GM23338 (cell line): ENCODE measurements around the gene SDHB. TPM values are rescaled to one million over a fixed set of nuclear protein-coding genes. Genes with fewer than 3 reads are reported as not detected.

Experiments
- ATAC-seq: fragments of 200-7000 bp; cut with Tn5 transposase; 3 replicates; pipeline ENCODE4 v1.9.1; 2020
- DNase-seq: peaks from one replicate; pipeline ENCODE4 v3.0.0-alpha.2; 2015; ENCODE audit warnings: low spot score
- H2AFZ ChIP-seq: fragments of 200-600 bp; sonication (generic); 2 replicates; pipeline ENCODE4 v1.8.0; 2016; ENCODE audit warnings: antibody characterized with exemption, mild to moderate bottlenecking, moderate library complexity
- H3F3A ChIP-seq: fragments of 200-600 bp; sonication (generic); replicated peaks from 2 replicates; pipeline ENCODE4 v1.8.0; 2017; ENCODE audit warnings: antibody characterized with exemption, mixed run types, low read depth
- H3K27ac ChIP-seq: fragments of 200-600 bp; sonication (generic); 2 replicates; pipeline ENCODE4 v1.6.1; 2016; ENCODE audit warnings: low read depth
- H3K27me3 ChIP-seq: fragments of 200-600 bp; sonication (generic); 2 replicates; pipeline ENCODE4 v1.8.0; 2016; ENCODE audit warnings: mild to moderate bottlenecking, mixed run types, moderate library complexity; ENCODE audit not compliant: insufficient read depth
- H3K36me3 ChIP-seq: fragments of 200-600 bp; sonication (generic); 2 replicates; pipeline ENCODE4 v1.8.0; 2016; ENCODE audit warnings: mild to moderate bottlenecking; ENCODE audit not compliant: insufficient read depth
- H3K4me1 ChIP-seq: fragments of 200-600 bp; sonication (generic); 2 replicates; pipeline ENCODE4 v1.8.0; 2016; ENCODE audit warnings: mild to moderate bottlenecking, moderate library complexity; ENCODE audit not compliant: insufficient read depth
- H3K4me2 ChIP-seq: fragments of 200-600 bp; sonication (generic); 2 replicates; pipeline ENCODE4 v1.7.1; 2017; ENCODE audit warnings: mixed run types
- H3K4me3 ChIP-seq: fragments of 200-600 bp; sonication (generic); 2 replicates; pipeline ENCODE4 v1.6.1; 2016; ENCODE audit warnings: mixed run types
- H3K79me2 ChIP-seq: fragments of 200-600 bp; sonication (generic); replicated peaks from 2 replicates; pipeline ENCODE4 v1.8.0; 2017; ENCODE audit warnings: mild to moderate bottlenecking; ENCODE audit not compliant: insufficient read depth
- H3K9me2 ChIP-seq: fragments of 200-600 bp; sonication (generic); 2 replicates; pipeline ENCODE4 v1.8.0; 2017; ENCODE audit not compliant: insufficient read depth
- H4K20me1 ChIP-seq: fragments of 200-600 bp; sonication (generic); replicated peaks from 2 replicates; pipeline ENCODE4 v1.8.0; 2017; ENCODE audit warnings: mild to moderate bottlenecking; ENCODE audit not compliant: insufficient read depth
- H3K27ac Mint-ChIP-seq: 2 replicates; pipeline ENCODE4 v1.8.0; 2020; ENCODE audit warnings: inconsistent platforms, mild to moderate bottlenecking, moderate library complexity, mixed read lengths
- H3K27me3 Mint-ChIP-seq: 3 replicates; pipeline ENCODE4 v1.8.0; 2022; ENCODE audit warnings: low read depth, mild to moderate bottlenecking, moderate library complexity, mixed read lengths, inconsistent platforms; ENCODE audit not compliant: insufficient read depth, poor library complexity
- H3K36me3 Mint-ChIP-seq: 3 replicates; pipeline ENCODE4 v1.8.0; 2021; ENCODE audit warnings: low read depth, mild to moderate bottlenecking, inconsistent platforms, moderate library complexity, mixed read lengths
- H3K4me1 Mint-ChIP-seq: 3 replicates; pipeline ENCODE4 v1.8.0; 2020; ENCODE audit warnings: mild to moderate bottlenecking, inconsistent platforms, mixed read lengths
- H3K4me3 Mint-ChIP-seq: 3 replicates; pipeline ENCODE4 v1.8.0; 2021; ENCODE audit warnings: moderate library complexity, mild to moderate bottlenecking, inconsistent platforms, mixed read lengths
- H3K9me3 Mint-ChIP-seq: 3 replicates; pipeline ENCODE4 v1.8.0; 2020; ENCODE audit warnings: moderate library complexity, mild to moderate bottlenecking, inconsistent platforms, mixed read lengths
- CREB1 ChIP-seq: fragments of 250-450 bp; sonication (Bioruptor Pico); IDR thresholded peaks from 2 replicates; pipeline ENCODE4 v1.5.0; 2020; ENCODE audit warnings: low read depth, mild to moderate bottlenecking, moderate library complexity
- EZH2 ChIP-seq: fragments of 200-600 bp; sonication (generic); IDR thresholded peaks from one replicate; pipeline ENCODE4 v1.8.0; 2017; ENCODE audit warnings: antibody characterized with exemption, mild to moderate bottlenecking, low read depth; ENCODE audit not compliant: unreplicated experiment
- EZH2phosphoT487 ChIP-seq: fragments of 200-600 bp; sonication (generic); IDR thresholded peaks from one replicate; pipeline ENCODE4 v1.8.1; 2018; ENCODE audit warnings: antibody characterized with exemption; ENCODE audit not compliant: unreplicated experiment
- JUNB ChIP-seq: IDR thresholded peaks from one replicate; pipeline ENCODE4 v1.6.1; 2016; ENCODE audit warnings: antibody characterized with exemption; ENCODE audit not compliant: unreplicated experiment
- NANOG ChIP-seq: IDR thresholded peaks from 2 replicates; pipeline ENCODE4 v1.6.1; 2016; ENCODE audit warnings: antibody characterized with exemption, borderline replicate concordance
- POLR2AphosphoS5 ChIP-seq: IDR thresholded peaks from 2 replicates; pipeline ENCODE4 v1.6.1; 2016; ENCODE audit warnings: antibody characterized with exemption, low read depth
- STAT1 ChIP-seq: IDR thresholded peaks from one replicate; pipeline ENCODE4 v1.6.1; 2016; ENCODE audit warnings: antibody characterized with exemption; ENCODE audit not compliant: unreplicated experiment
- ZNF331 ChIP-seq: fragments of 250-450 bp; sonication (Bioruptor Pico); IDR thresholded peaks from 2 replicates; pipeline ENCODE4 v1.5.0; 2020; ENCODE audit warnings: low read depth, mild to moderate bottlenecking, moderate library complexity
- polyA plus RNA-seq: library from polyadenylated mRNA; unstranded; fragments of >200 nt; fragmentation: Nextera tagmentation; extraction: Ambion mirVana; gene quantifications from 2 replicates; pipeline ENCODE4 v1.2.1, GENCODE V29; 2016
- total RNA-seq: library from RNA; depleted of rRNA; stranded (reverse); fragments of >200 nt; shearing (Covaris generic); gene quantifications from 2 replicates; pipeline ENCODE4 v1.2.3, GENCODE V29; 2014
- TF ChIP-seq, protein P1 (sequence below), 2 experiments: fragments of 200-600 bp in 1 of 2; sonication (generic) in 1 of 2; conservative IDR thresholded peaks; 2 replicates each; pipeline versions ENCODE4 v1.5.1 to v1.6.1; 2016 to 2017; ENCODE audit warnings: antibody characterized with exemption in 2 of 2, low read depth in 2 of 2, mild to moderate bottlenecking in 2 of 2, moderate library complexity in 1 of 2
- TF ChIP-seq, protein P2 (sequence below): IDR thresholded peaks from 2 replicates; pipeline ENCODE4 v1.6.1; 2016; ENCODE audit warnings: antibody characterized with exemption

SDHB gene
- total and polyA plus RNA-seq, 2 experiments from 2014 or later = 72.8 to 112 TPM

DNA sequence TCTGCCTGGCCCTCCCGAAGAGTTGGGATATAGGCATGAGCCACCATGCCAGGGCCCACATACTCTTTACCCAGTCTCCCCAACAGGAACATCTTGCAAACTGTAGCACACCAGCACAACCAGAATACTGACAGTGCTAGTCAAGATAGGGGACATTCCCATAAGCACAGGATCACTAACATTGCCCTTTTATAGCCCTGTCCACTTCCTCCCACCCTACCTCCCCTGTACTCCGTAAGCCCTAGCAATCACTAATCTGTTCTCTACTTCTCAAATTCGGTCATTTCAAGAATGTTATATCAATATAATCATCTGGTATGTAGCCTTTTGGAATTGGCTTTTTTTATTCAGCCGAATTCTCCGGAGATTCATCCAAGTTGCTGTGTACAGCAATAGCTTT is 5.9 kb downstream of the SDHB start (continued):
- TF ChIP-seq, protein P1, sequence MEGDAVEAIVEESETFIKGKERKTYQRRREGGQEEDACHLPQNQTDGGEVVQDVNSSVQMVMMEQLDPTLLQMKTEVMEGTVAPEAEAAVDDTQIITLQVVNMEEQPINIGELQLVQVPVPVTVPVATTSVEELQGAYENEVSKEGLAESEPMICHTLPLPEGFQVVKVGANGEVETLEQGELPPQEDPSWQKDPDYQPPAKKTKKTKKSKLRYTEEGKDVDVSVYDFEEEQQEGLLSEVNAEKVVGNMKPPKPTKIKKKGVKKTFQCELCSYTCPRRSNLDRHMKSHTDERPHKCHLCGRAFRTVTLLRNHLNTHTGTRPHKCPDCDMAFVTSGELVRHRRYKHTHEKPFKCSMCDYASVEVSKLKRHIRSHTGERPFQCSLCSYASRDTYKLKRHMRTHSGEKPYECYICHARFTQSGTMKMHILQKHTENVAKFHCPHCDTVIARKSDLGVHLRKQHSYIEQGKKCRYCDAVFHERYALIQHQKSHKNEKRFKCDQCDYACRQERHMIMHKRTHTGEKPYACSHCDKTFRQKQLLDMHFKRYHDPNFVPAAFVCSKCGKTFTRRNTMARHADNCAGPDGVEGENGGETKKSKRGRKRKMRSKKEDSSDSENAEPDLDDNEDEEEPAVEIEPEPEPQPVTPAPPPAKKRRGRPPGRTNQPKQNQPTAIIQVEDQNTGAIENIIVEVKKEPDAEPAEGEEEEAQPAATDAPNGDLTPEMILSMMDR (conservative IDR thresholded peaks at IDR 0.05; ENCODE audit: low read depth in 2 of 2) = no peak
- TF ChIP-seq JUNB (no peak), EZH2 (no peak), POLR2AphosphoS5 (no peak), STAT1 (no peak)

DNA sequence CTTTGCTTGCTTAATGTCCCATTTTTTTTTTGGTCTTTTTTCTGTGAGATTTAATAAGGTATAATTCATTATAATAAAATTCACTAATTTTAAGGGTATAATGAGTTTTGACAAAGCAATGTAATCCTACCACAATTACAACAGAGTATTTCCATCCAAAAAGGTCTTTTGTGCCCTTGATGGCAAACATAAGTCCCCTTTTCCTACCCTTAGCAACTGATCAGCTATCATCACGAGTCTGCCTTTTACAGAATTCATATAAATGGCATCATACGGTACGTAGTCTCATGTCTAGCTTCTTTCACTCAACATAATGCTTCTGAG is 7.5 kb downstream of the SDHB start:
- Histone ChIP-seq H3K27me3 (no peaks in the 10 kb centered on the region), H3K9me2 (no peaks in the 10 kb centered on the region), H3K4me3 (no peak overlapping the region), H4K20me1 (peaks cover 13% of the 10 kb centered on the region), H2AFZ (no peak overlapping the region), H3K4me1 (no peaks in the 10 kb centered on the region), H3K27ac (peak overlapping the region; percentile 7; the same call in 1 of the 2 replicates), H3K36me3 (peaks cover 24% of the 10 kb centered on the region), H3K4me2 (no peak overlapping the region), H3K79me2 (peaks cover 40% of the 10 kb centered on the region), H3F3A (peaks cover 18% of the 10 kb centered on the region)
- no peak for DNase-seq
- no peak; the same call in 2 of the 3 replicates for ATAC-seq
- H3K9me3 Mint-ChIP-seq = no peaks in the 10 kb centered on the region
- TF ChIP-seq CREB1 (no peak), NANOG (no peak), STAT1 (no peak)
- TF ChIP-seq, protein P1 (conservative IDR thresholded peaks at IDR 0.05; ENCODE audit: low read depth in 2 of 2) = no peak
- peaks cover 2% of the 10 kb centered on the region for H3K27me3 Mint-ChIP-seq
- H3K27ac Mint-ChIP-seq = no peak overlapping the region
- H3K4me1 Mint-ChIP-seq = peaks cover 6% of the 10 kb centered on the region; the same call in 2 of the 3 replicates
- peaks cover 40% of the 10 kb centered on the region for H3K36me3 Mint-ChIP-seq
- no peak overlapping the region for H3K4me3 Mint-ChIP-seq

- peaks cover 18% of the 10 kb centered on the region for H3F3A ChIP-seq
- H3K27ac ChIP-seq = no peak overlapping the region
- H2AFZ ChIP-seq = no peak overlapping the region
- no peak for TF ChIP-seq STAT1
- no peak for TF ChIP-seq EZH2
- TF ChIP-seq, protein P1 (conservative IDR thresholded peaks at IDR 0.05; ENCODE audit: low read depth in 2 of 2) = peak; percentile 80 to 88
- TF ChIP-seq, protein P2, sequence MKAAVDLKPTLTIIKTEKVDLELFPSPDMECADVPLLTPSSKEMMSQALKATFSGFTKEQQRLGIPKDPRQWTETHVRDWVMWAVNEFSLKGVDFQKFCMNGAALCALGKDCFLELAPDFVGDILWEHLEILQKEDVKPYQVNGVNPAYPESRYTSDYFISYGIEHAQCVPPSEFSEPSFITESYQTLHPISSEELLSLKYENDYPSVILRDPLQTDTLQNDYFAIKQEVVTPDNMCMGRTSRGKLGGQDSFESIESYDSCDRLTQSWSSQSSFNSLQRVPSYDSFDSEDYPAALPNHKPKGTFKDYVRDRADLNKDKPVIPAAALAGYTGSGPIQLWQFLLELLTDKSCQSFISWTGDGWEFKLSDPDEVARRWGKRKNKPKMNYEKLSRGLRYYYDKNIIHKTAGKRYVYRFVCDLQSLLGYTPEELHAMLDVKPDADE = no peak
- no peak for TF ChIP-seq ZNF331
- no peak for TF ChIP-seq EZH2phosphoT487
- no peak for TF ChIP-seq JUNB
- no peak overlapping the region for H3K4me3 ChIP-seq
- no peaks in the 10 kb centered on the region for H3K9me2 ChIP-seq
- ATAC-seq (peak; percentile 63), DNase-seq (peak; percentile 83)
- Mint-ChIP-seq H3K4me1 (peaks cover 4% of the 10 kb centered on the region; the same call in 2 of the 3 replicates), H3K36me3 (peaks cover 36% of the 10 kb centered on the region; the same call in 2 of the 3 replicates), H3K27ac (no peak overlapping the region), H3K4me3 (no peak overlapping the region), H3K9me3 (no peaks in the 10 kb centered on the region), H3K27me3 (peaks cover 2% of the 10 kb centered on the region)
- no peaks in the 10 kb centered on the region for H3K27me3 ChIP-seq
- H4K20me1 ChIP-seq = peaks cover 11% of the 10 kb centered on the region
- peaks cover 35% of the 10 kb centered on the region for H3K79me2 ChIP-seq
- H3K4me2 ChIP-seq = no peak overlapping the region
- no peaks in the 10 kb centered on the region for H3K4me1 ChIP-seq
- H3K36me3 ChIP-seq = peaks cover 24% of the 10 kb centered on the region
Observed at GRCh38 chr1:17045634-17046333, 8.0 kb downstream of the SDHB start.
